ENCODE measurements around the gene TIAM1.

The TIAM1 gene

DNA sequence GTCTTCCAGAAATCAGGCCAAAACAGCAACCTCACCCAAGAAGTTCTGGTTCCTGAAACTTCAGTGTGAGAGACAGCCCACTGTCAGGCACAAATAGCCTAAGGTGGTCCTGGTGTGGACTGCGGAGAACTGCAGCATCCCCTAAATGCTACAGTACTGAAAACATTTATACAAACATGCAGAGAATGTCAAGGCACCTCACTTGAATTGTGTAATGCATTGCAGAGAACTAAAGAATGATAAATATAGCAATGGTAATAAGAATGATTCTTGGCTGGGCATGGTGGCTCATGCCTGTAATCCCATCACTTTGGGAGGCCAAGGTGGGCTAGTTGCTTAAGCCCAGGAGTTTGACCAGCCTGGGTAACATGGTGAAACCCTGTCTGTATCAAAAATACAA, 138.6 kb downstream of the TIAM1 start:
- TF ChIP-seq, protein P1, sequence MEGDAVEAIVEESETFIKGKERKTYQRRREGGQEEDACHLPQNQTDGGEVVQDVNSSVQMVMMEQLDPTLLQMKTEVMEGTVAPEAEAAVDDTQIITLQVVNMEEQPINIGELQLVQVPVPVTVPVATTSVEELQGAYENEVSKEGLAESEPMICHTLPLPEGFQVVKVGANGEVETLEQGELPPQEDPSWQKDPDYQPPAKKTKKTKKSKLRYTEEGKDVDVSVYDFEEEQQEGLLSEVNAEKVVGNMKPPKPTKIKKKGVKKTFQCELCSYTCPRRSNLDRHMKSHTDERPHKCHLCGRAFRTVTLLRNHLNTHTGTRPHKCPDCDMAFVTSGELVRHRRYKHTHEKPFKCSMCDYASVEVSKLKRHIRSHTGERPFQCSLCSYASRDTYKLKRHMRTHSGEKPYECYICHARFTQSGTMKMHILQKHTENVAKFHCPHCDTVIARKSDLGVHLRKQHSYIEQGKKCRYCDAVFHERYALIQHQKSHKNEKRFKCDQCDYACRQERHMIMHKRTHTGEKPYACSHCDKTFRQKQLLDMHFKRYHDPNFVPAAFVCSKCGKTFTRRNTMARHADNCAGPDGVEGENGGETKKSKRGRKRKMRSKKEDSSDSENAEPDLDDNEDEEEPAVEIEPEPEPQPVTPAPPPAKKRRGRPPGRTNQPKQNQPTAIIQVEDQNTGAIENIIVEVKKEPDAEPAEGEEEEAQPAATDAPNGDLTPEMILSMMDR (IDR thresholded peaks at IDR 0.05; ENCODE audit: insufficient read depth, low read length, poor library complexity, severe bottlenecking): no peak
- no peaks in the 10 kb centered on the region for H3K27me3 ChIP-seq (replicated peaks; ENCODE audit: control insufficient read depth, insufficient read depth, low read length)
- DNase-seq (ENCODE audit: extremely low read depth, insufficient read length): no peak
- H3K36me3 ChIP-seq (ENCODE audit: control insufficient read depth, insufficient read depth, low read length): no peaks in the 10 kb centered on the region
- no peak overlapping the region for H3K4me3 ChIP-seq (replicated peaks; ENCODE audit: low read depth, low read length)

DNA sequence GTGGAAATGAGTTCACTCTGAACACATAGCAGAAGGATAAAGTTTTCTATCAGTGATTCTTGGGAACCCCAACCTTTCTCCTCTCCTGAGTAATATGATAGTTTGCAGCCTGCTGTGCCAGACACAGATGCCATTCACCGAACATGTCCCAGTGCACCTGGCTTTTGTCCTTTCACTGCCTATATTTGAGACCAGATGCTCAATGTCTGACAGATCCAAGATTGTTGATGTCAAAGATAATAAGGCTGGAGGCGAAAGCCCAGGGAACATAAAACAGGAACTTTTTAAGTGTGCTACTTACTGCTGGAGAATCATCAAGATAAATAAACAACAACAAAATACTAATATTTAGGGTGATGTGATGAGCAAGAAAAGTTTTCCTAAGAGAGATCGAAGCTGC, 139.3 kb downstream of the TIAM1 start:
- no peak overlapping the region for H3K4me3 ChIP-seq (replicated peaks; ENCODE audit: low read depth, low read length)
- no peaks in the 10 kb centered on the region for H3K36me3 ChIP-seq (ENCODE audit: control insufficient read depth, insufficient read depth, low read length)
- DNase-seq (ENCODE audit: extremely low read depth, insufficient read length): no peak
- no peaks in the 10 kb centered on the region for H3K27me3 ChIP-seq (replicated peaks; ENCODE audit: control insufficient read depth, insufficient read depth, low read length)
- TF ChIP-seq, protein P1 (IDR thresholded peaks at IDR 0.05; ENCODE audit: insufficient read depth, low read length, poor library complexity, severe bottlenecking): no peak

DNA sequence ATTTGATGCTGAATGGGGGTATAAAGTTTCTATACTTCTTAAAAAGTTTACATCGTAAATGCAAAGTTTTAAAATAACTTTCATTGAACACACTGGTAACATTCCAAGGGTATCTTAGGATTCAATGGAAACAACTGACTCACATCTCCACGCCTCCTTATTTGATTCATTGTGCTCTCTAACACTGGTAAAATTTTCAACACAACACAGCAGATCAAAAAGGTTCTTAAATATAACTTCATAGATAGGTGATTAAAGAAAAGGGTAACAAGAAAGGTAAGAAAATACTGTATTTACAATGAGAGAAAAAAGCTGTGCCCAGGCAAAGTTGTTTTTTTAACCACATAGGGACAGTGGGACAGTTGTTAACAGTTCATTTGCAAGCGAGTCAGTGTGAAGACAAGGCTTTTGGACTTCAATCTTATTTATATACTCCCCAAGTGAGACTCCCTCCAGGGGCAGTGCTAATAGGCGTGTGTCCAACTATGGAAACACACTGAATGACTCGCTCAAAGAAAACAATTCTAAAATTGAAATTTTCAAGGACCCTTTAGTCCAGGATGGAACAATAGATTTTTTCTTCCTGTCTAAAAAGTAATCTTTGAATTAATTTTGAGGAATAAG, 140.5 kb downstream of the TIAM1 start:
- no peak for DNase-seq (ENCODE audit: extremely low read depth, insufficient read length)
- TF ChIP-seq, protein P1 (IDR thresholded peaks at IDR 0.05; ENCODE audit: insufficient read depth, low read length, poor library complexity, severe bottlenecking): no peak
- H3K36me3 ChIP-seq (ENCODE audit: control insufficient read depth, insufficient read depth, low read length): no peaks in the 10 kb centered on the region

GRCh38 chr21:31201548-31201947, 142.5 kb downstream of the TIAM1 start:
- peak; percentile 17 for DNase-seq (ENCODE audit: extremely low read depth, insufficient read length)
- Histone ChIP-seq H3K36me3 (ENCODE audit: control insufficient read depth, insufficient read depth, low read length) (no peaks in the 10 kb centered on the region), H3K4me3 (replicated peaks; ENCODE audit: low read depth, low read length) (no peak overlapping the region), H3K27me3 (replicated peaks; ENCODE audit: control insufficient read depth, insufficient read depth, low read length) (no peaks in the 10 kb centered on the region)
- TF ChIP-seq, protein P1 (IDR thresholded peaks at IDR 0.05; ENCODE audit: insufficient read depth, low read length, poor library complexity, severe bottlenecking): no peak

More for the DNA sequence above, 140.5 kb downstream of the TIAM1 start:
- no peak overlapping the region for H3K4me3 ChIP-seq (replicated peaks; ENCODE audit: low read depth, low read length)
- no peaks in the 10 kb centered on the region for H3K27me3 ChIP-seq (replicated peaks; ENCODE audit: control insufficient read depth, insufficient read depth, low read length)

GRCh38 chr21:31201144-31201543, 142.9 kb downstream of the TIAM1 start:
- Histone ChIP-seq H3K36me3 (ENCODE audit: control insufficient read depth, insufficient read depth, low read length) (no peaks in the 10 kb centered on the region), H3K4me3 (replicated peaks; ENCODE audit: low read depth, low read length) (no peak overlapping the region), H3K27me3 (replicated peaks; ENCODE audit: control insufficient read depth, insufficient read depth, low read length) (no peaks in the 10 kb centered on the region)
- DNase-seq (ENCODE audit: extremely low read depth, insufficient read length): no peak
- TF ChIP-seq, protein P1 (IDR thresholded peaks at IDR 0.05; ENCODE audit: insufficient read depth, low read length, poor library complexity, severe bottlenecking): no peak

- Histone ChIP-seq H3K4me3 (replicated peaks; ENCODE audit: low read depth, low read length) (no peak overlapping the region), H3K27me3 (replicated peaks; ENCODE audit: control insufficient read depth, insufficient read depth, low read length) (no peaks in the 10 kb centered on the region), H3K36me3 (ENCODE audit: control insufficient read depth, insufficient read depth, low read length) (no peaks in the 10 kb centered on the region)
- no peak for DNase-seq (ENCODE audit: extremely low read depth, insufficient read length)
- TF ChIP-seq, protein P1 (IDR thresholded peaks at IDR 0.05; ENCODE audit: insufficient read depth, low read length, poor library complexity, severe bottlenecking): peak; percentile 45
Observed at GRCh38 chr21:31198575-31198974, 145.5 kb downstream of the TIAM1 start.

All from GM06990 (cell line).